ENCODE results near the gene GMIP.

The GMIP gene

GRCh38 chr19:19659646-19660245 lies 16.3 kb upstream of the GMIP start:
- DNase-seq (ENCODE audit: low spot score): no peak

- no peak for DNase-seq (ENCODE audit: low spot score)
These were observed 13.9 kb upstream of the GMIP start for GRCh38 chr19:19657397-19657783.

GRCh38 chr19:19656451-19657396 lies 13.3 kb upstream of the GMIP start:
- DNase-seq (ENCODE audit: low spot score): no peak

GRCh38 chr19:19655641-19656343 lies 12.3 kb upstream of the GMIP start:
- DNase-seq (ENCODE audit: low spot score): no peak

- no peak for DNase-seq (ENCODE audit: low spot score)
These were observed 11.7 kb upstream of the GMIP start for GRCh38 chr19:19655051-19655594.

GRCh38 chr19:19654441-19654840 lies 11.0 kb upstream of the GMIP start:
- no peak for DNase-seq (ENCODE audit: low spot score)

- no peak for DNase-seq (ENCODE audit: low spot score)
These were observed 10.2 kb upstream of the GMIP start for GRCh38 chr19:19653597-19654147.

- DNase-seq (ENCODE audit: low spot score): no peak
These were observed 9.2 kb upstream of the GMIP start for GRCh38 chr19:19652482-19653295.

GRCh38 chr19:19651076-19651475 lies 7.6 kb upstream of the GMIP start:
- no peak for DNase-seq (ENCODE audit: low spot score)

GRCh38 chr19:19650331-19650730 lies 6.9 kb upstream of the GMIP start:
- no peak for DNase-seq (ENCODE audit: low spot score)

- DNase-seq (ENCODE audit: low spot score): no peak
These were observed 6.1 kb upstream of the GMIP start for GRCh38 chr19:19649580-19649995.

- no peak for DNase-seq (ENCODE audit: low spot score)
These were observed 5.7 kb upstream of the GMIP start for GRCh38 chr19:19649155-19649554.

- DNase-seq (ENCODE audit: low spot score): no peak
These were observed 3.8 kb upstream of the GMIP start for GRCh38 chr19:19647037-19647835.

GRCh38 chr19:19645233-19645870 lies 1.9 kb upstream of the GMIP start:
- DNase-seq (ENCODE audit: low spot score): no peak

- DNase-seq (ENCODE audit: low spot score): no peak
These were observed 564 bp upstream of the GMIP start for GRCh38 chr19:19644054-19644388.

GRCh38 chr19:19642506-19643157 lies 825 bp downstream of the GMIP start:
- peak; percentile 43 for DNase-seq (ENCODE audit: low spot score)

- no peak for DNase-seq (ENCODE audit: low spot score)
These were observed 5.8 kb downstream of the GMIP start for GRCh38 chr19:19637523-19638251.

- no peak for DNase-seq (ENCODE audit: low spot score)
These were observed 6.3 kb downstream of the GMIP start for GRCh38 chr19:19637186-19637522.

- no peak for DNase-seq (ENCODE audit: low spot score)
These were observed 6.8 kb downstream of the GMIP start for GRCh38 chr19:19636573-19637185.
